ENCODE results near the gene GARRE1. TPM values are rescaled to one million over a fixed set of nuclear protein-coding genes. Genes with fewer than 3 reads are reported as not detected.
"Not testable (repeated sequence)": the region's sequence is repeated elsewhere in the genome, so short reads cannot be mapped to it uniquely, and the experiment has no call there.

Gene GARRE1
- total RNA-seq, 1 donor from 2014 or later: 31.9 TPM

DNA sequence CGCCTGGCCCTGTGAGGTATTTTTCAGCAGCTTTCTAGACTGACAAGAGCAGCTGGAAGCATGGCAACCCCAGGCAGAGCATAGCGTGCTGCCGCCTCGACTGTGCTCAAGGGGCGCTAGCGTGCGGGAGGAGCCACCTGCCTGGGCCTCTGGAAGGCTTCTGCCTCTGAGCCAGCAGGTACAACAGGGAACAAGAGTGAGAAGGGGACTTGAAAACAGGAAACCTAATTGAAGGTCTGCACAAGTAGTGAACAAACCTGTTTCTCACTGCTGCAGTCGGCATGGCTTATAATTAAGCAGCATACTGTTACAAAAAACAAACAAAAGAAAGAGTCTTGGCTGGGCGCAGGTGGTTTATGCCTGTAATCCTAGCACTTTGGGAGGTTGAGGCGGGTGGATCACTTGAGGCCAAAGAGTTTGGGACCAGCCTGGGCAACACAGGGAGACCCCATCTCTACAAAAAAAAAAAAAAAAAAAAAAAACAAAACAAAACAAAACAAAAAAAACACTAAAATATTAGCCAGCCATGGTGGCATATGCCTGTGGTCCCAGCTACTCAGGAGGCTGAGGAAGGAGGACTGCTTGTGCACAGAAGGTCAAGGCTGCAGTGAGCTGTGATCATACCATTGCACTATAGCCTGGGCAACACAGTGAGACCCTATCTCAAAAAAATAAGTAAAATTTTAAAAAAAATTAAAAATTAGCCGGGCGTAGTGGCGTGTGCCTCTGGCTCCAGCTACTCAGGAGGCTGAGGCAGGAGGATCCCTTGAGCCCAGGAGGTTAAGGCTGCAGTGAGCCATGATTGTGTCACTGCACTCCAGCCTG is 12.6 kb upstream of the GARRE1 start:
- TF ChIP-seq, protein P1, sequence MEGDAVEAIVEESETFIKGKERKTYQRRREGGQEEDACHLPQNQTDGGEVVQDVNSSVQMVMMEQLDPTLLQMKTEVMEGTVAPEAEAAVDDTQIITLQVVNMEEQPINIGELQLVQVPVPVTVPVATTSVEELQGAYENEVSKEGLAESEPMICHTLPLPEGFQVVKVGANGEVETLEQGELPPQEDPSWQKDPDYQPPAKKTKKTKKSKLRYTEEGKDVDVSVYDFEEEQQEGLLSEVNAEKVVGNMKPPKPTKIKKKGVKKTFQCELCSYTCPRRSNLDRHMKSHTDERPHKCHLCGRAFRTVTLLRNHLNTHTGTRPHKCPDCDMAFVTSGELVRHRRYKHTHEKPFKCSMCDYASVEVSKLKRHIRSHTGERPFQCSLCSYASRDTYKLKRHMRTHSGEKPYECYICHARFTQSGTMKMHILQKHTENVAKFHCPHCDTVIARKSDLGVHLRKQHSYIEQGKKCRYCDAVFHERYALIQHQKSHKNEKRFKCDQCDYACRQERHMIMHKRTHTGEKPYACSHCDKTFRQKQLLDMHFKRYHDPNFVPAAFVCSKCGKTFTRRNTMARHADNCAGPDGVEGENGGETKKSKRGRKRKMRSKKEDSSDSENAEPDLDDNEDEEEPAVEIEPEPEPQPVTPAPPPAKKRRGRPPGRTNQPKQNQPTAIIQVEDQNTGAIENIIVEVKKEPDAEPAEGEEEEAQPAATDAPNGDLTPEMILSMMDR (IDR thresholded peaks at IDR 0.05; ENCODE audit: unreplicated experiment): peak; percentile 71
- Mint-ChIP-seq H3K4me1 (ENCODE audit: low read depth) (peaks cover 4% of the 10 kb centered on the region), H3K36me3 (ENCODE audit: insufficient read depth) (no peaks in the 10 kb centered on the region), H3K9me3 (ENCODE audit: low read depth) (no peaks in the 10 kb centered on the region), H3K27ac (peak overlapping the region; percentile 50), H3K4me3 (ENCODE audit: low read depth) (no peak overlapping the region), H3K27me3 (no peaks in the 10 kb centered on the region)
- peak; percentile 40 for DNase-seq (ENCODE audit: low spot score, unreplicated experiment)

DNA sequence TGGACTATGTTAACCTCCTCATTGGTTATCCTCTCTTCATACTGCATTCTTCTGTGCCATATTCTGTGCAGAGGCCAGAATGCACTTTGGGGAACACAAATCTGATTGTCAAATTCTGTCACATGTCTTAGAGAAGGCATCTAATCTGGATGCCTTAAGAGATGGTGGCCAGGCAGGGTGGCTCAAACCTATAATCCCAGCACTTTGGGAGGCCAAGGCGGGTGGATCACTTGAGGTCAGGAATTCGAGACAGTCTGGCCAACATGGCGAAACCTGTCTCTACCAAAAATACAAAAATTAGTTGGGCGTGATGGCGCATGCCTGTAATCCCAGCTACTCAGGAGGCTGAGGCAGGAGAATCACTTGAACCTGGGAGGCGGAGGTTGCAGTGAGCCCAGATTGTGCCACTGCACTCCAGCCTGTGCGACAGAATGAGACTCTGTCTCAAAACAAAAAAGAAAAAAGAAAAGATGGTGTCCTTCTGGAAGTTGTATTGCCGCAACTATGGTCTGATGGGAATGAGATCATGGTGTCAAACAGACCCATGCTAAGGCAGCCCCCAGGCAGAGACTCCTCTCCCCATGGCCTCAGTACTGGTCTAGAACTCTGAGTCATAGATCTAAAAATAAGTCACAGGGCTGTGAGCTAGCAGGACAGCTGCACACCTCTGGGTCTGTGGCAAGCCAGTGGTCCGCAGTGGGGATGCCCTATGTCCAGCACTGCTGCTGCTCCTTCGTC is 11.0 kb upstream of the GARRE1 start:
- H3K27ac Mint-ChIP-seq; H3K27me3 Mint-ChIP-seq; H3K4me1 Mint-ChIP-seq (ENCODE audit: low read depth); H3K36me3 Mint-ChIP-seq (ENCODE audit: insufficient read depth); H3K4me3 Mint-ChIP-seq (ENCODE audit: low read depth); DNase-seq (ENCODE audit: low spot score, unreplicated experiment); H3K9me3 Mint-ChIP-seq (ENCODE audit: low read depth): not testable (repeated sequence)

DNA sequence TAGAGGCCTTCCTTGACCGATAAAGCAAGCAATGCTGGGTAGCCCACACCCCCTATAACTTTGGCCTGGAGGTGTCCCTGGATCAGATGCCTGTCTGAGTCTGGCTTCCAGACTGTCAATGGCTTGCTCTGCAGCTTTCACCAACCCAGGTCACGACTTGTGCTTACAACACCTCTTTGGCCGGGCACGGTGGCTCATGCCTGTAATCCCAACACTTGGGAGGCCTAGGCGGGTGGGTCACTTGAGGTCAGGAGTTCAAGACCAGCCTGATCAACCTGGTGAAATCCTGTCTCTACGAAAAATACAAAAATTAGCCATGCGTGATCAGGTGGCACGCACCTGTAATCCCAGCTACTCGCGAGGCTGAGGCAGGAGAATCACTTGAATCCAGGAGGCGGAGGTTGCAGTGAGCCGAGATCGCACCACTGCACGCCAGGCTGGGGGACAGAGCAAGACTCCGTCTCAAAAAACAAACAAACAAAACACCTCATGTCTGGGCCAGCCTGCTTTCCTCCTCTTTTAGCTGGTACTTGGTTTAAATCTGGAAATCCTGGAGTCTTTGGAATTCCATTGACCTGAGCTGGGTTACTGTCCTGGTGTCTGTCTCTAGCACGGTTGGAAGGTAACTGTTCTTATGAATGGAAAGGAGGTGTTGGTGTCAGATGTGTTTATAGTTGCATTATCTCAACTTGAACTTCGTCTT is 10.3 kb upstream of the GARRE1 start:
- Mint-ChIP-seq H3K4me3 (ENCODE audit: low read depth) (no peak overlapping the region), H3K27ac (no peak overlapping the region), H3K4me1 (ENCODE audit: low read depth) (peaks cover 4% of the 10 kb centered on the region), H3K9me3 (ENCODE audit: low read depth) (no peaks in the 10 kb centered on the region), H3K27me3 (no peaks in the 10 kb centered on the region), H3K36me3 (ENCODE audit: insufficient read depth) (no peaks in the 10 kb centered on the region)
- TF ChIP-seq, protein P1 (IDR thresholded peaks at IDR 0.05; ENCODE audit: unreplicated experiment): no peak
- no peak for DNase-seq (ENCODE audit: low spot score, unreplicated experiment)

DNA sequence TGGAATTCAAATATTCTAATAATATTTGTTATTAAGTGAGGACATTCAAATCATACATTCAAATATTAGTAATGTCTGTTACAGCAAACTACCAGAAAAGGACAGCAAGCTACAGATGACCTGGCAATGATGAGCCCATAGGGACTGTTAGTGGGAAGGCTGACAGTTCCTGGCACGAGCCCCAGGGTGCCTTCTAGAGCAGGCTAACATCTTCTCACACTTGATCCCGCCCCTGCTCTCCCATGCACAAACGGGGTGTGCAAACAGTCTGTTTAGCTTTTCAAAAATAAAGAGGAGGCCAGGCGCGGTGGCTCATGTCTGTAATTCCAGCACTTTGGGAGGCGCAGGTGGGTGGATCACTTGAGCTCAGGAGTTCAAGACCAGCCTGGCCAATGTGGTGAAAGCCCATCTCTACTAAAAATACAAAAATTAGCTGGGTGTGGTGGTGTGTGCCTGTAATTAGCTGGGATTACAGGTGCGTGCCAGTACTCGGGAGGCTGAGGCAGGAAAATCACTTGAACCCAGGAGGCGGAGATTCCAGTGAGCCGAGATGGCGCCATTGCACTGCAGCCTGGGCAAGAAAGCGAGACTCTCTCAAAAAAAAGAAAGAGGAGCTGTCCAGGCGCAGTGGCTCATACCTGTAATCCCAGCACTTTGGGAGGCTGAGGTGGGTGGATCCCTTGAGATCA is 9.6 kb upstream of the GARRE1 start:
- Mint-ChIP-seq H3K4me3 (ENCODE audit: low read depth) (no peak overlapping the region), H3K36me3 (ENCODE audit: insufficient read depth) (no peaks in the 10 kb centered on the region), H3K4me1 (ENCODE audit: low read depth) (peaks cover 4% of the 10 kb centered on the region), H3K9me3 (ENCODE audit: low read depth) (no peaks in the 10 kb centered on the region), H3K27ac (no peak overlapping the region), H3K27me3 (no peaks in the 10 kb centered on the region)
- TF ChIP-seq, protein P1 (IDR thresholded peaks at IDR 0.05; ENCODE audit: unreplicated experiment): no peak
- DNase-seq (ENCODE audit: low spot score, unreplicated experiment): no peak

DNA sequence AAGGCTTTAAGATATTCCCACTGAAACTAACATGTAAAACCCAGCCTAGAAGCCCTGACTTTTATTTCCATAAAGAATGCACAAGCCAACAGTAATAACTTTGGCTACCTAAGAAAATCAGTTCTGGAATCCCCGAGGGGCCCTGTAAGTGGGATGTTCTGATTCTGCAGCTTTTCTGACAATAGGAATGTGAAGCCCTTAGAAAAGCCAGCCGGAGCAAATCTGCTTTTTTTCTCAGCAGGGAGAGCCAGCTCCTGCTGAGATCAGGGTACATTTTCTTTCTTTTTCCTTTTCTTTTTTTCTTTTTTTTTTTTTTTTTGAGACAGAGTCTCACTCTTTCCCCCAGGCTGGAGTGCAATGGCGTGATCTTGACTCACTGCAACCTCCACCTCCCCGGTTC is 8.0 kb upstream of the GARRE1 start:
- TF ChIP-seq, protein P1 (IDR thresholded peaks at IDR 0.05; ENCODE audit: unreplicated experiment): no peak

More for the DNA sequence above, 8.0 kb upstream of the GARRE1 start:
- no peak for DNase-seq (ENCODE audit: low spot score, unreplicated experiment)
- Mint-ChIP-seq H3K36me3 (ENCODE audit: insufficient read depth) (no peaks in the 10 kb centered on the region), H3K4me3 (ENCODE audit: low read depth) (no peak overlapping the region), H3K27ac (no peak overlapping the region), H3K27me3 (no peaks in the 10 kb centered on the region), H3K9me3 (ENCODE audit: low read depth) (no peaks in the 10 kb centered on the region), H3K4me1 (ENCODE audit: low read depth) (peaks cover 3% of the 10 kb centered on the region)
